Mammary epithelial cell (primary cell): ENCODE measurements around the gene VPS8.
A peak's percentile ranks its signal among the peaks of the same experiment; 100 is the strongest.

Source experiments
- CTCF ChIP-seq, 2 donors: IDR thresholded peaks in 1 of 2; conservative IDR thresholded peaks in 1 of 2; 2 replicates each; pipeline ENCODE4 v1.5.1; 2011 to 2012; ENCODE audit warnings: inconsistent platforms in 2 of 2, low read length in 2 of 2, mild to moderate bottlenecking in 2 of 2, control low read depth in 1 of 2, low read depth in 1 of 2; ENCODE audit not compliant: insufficient read depth in 1 of 2; ENCODE audit errors: extremely low read depth in 1 of 2
- EZH2 ChIP-seq: IDR thresholded peaks from 2 replicates; pipeline ENCODE4 v1.6.1; 2012; ENCODE audit warnings: low read length, inconsistent platforms, borderline replicate concordance

DNA sequence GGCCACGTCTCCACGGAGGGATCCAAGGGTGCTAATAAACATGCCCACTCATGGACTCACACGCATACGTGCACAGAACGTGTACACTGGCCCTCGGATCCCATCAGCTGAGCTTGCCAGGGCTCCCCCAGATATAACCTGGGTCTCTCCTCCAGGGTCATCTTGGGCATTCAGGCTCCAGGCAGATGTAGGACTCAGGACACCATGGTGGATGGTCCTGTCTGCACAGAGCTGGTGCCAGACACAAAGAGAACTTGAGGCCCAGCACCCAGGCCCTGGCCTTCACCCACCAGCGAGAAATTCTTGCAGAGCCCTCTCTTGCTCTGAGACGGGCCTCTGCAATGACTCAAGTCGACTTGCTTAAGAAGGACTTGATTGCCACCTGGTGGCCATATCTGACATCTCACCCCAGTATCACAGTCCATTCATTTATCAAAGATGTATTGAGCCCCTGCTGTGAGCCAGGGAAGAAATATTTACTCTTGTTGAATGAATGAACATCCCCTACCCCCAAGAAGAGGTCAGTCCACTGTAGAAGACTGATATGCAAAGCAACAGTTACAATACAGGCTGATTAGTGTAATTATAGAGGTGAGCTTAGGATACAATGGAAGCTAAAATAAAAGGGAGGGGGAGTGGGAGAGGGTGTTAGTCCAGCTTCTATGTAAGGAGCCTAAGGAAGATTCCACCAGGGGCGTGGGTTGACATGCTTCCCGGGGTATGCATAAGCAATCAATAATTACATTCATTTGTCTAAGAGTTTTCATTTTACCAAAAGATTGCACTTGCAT is 34.2 kb upstream of the VPS8 start:
- TF ChIP-seq CTCF (conservative IDR thresholded peaks at IDR 0.05 in 1 of 2, IDR thresholded peaks at IDR 0.05 in 1 of 2; ENCODE audit: extremely low read depth in 1 of 2, insufficient read depth in 1 of 2, low read depth in 1 of 2, low read length in 2 of 2) (peak; percentile 74), EZH2 (no peak)
